ENCODE data around the gene ROCK2. TPM values are rescaled to one million over a fixed set of nuclear protein-coding genes. Genes with fewer than 3 reads are reported as not detected.
A peak's percentile ranks its signal among the peaks of the same experiment; 100 is the strongest.

The ROCK2 gene
- total RNA-seq, 4 donors from 2014 or later: 90.0 to 119 (median 101) TPM

DNA sequence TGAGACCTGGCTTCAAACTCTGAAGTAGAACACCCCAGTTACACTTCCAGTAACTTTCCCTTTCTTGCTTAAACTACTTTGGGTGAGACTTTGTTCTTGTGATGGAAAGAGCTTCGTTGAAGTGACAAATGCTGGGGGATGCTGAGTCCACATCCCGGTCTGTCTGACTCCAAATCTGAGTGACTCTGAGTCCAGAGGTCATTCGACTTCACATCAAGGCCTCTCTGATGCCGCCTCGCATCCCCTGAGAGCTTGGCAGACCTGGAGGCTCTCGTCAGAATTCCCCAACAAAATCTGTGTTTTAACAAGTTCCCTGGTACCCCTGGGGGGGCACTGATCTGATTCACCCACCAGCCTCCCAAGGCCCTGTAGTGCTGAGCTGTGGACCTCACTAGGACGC lies 31.6 kb upstream of the ROCK2 start:
- no peak for TF ChIP-seq POLR2A (IDR thresholded peaks at IDR 0.05; ENCODE audit: low read depth)
- TF ChIP-seq CTCF (IDR thresholded peaks at IDR 0.05): no peak
- no peak for TF ChIP-seq EP300 (IDR thresholded peaks at IDR 0.05)
- TF ChIP-seq POLR2AphosphoS5 (IDR thresholded peaks at IDR 0.05): no peak
- DNase-seq (ENCODE audit: extremely low spot score): no peak
- WGBS: 90% methylated on average over 7 of the region's 7 CpGs
- Histone ChIP-seq H3K4me3 (no peak overlapping the region), H3K27ac (replicated peaks in 1 of 4) (peak overlapping the region; percentile 84 to 94 (median 92)), H3K27me3 (no peaks in the 10 kb centered on the region), H3K9me3 (no peaks in the 10 kb centered on the region), H3K36me3 (no peaks in the 10 kb centered on the region), H3K4me1 (peaks cover 26 to 83% (median 74%) of the 10 kb centered on the region in 4 donors)
- intact Hi-C loops (cut with DNase I): no loop called here

- H3K4me3 ChIP-seq: no peak overlapping the region
- no peaks in the 10 kb centered on the region for H3K36me3 ChIP-seq
- H3K4me1 ChIP-seq: peaks cover 26 to 86% (median 74%) of the 10 kb centered on the region in 4 donors
- no peak for TF ChIP-seq POLR2AphosphoS5 (IDR thresholded peaks at IDR 0.05)
- TF ChIP-seq EP300 (IDR thresholded peaks at IDR 0.05): no peak
- DNase-seq (ENCODE audit: extremely low spot score): no peak
- H3K27ac ChIP-seq (replicated peaks in 1 of 4): peak overlapping the region; percentile 84 to 94 (median 92)
- H3K27me3 ChIP-seq: no peaks in the 10 kb centered on the region
- intact Hi-C loops (cut with DNase I): no loop called here
- no peaks in the 10 kb centered on the region for H3K9me3 ChIP-seq
- 68% methylated on average over 7 of the region's 7 CpGs for WGBS
Measured at GRCh38 chr2:11375689-11376027, 31.2 kb upstream of the ROCK2 start.

DNA sequence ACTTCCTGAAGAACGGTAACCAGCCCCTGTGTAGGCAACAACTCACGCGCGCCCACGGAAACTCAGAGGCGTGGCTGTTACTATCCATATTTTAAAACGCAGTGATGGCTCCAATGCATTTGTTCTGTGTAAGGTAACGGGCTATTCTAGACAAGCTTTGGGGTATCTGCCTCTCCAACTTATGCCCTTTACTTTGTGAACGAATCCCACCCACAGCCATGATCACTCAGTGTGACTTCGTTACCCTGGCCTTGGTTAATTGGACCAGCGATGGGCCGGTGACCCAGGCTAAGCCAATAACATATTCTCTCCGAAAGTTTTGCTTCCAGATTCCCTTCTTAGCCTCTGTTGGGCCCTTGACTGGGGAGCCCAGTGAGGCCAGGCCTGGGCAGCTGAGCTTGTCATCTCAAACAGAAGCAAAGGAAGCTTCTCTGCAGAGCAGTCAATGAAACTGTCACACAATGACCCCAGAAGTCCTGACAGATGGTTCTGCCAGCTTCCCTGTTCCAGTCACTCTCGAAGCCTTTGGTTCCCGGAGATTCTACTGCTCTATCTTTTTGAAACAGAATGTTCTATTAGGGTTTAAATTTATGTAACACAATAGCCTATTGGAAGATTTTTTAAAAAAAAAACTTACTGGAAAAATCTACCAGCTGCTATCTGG lies 30.7 kb upstream of the ROCK2 start:
- Histone ChIP-seq H3K9me3 (no peaks in the 10 kb centered on the region), H3K27ac (replicated peaks in 1 of 4) (peak overlapping the region; percentile 84 to 94 (median 92)), H3K4me3 (peak overlapping the region; percentile 36 to 56 (median 41)), H3K27me3 (no peaks in the 10 kb centered on the region), H3K4me1 (peaks cover 26 to 89% (median 73%) of the 10 kb centered on the region in 4 donors), H3K36me3 (no peaks in the 10 kb centered on the region)
- 70% methylated on average over 15 of the region's 15 CpGs for WGBS
- no peak for DNase-seq (ENCODE audit: extremely low spot score)
- intact Hi-C loops (cut with DNase I): no loop called here
- TF ChIP-seq POLR2AphosphoS5 (IDR thresholded peaks at IDR 0.05) (peak in 1 of 2 donors; percentile 7), CTCF (IDR thresholded peaks at IDR 0.05) (no peak), EP300 (IDR thresholded peaks at IDR 0.05) (peak; percentile 59)

DNA sequence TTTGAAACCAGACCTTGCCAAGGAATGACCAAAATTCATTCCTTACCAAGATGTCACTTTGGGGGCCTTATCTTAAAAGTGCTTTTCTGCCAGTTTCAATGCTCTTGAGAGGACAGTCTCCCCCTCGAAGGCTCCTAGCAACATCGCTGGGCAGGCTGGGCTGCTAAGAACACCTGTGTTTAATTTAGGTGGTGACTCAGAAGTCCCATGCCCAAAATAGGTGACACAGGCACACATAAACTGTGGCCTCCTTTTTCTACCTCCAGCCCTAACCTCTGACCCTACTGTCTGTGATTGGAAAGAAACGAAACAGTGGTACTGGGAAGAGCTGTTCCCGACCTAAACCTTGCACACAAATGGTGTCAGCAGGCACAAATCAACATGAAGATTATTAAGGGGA lies 28.7 kb upstream of the ROCK2 start:
- Histone ChIP-seq H3K4me1 (peaks cover 27 to 78% (median 67%) of the 10 kb centered on the region in 4 donors), H3K27ac (replicated peaks in 1 of 4) (peak overlapping the region; percentile 84 to 94 (median 92)), H3K27me3 (no peaks in the 10 kb centered on the region), H3K9me3 (no peaks in the 10 kb centered on the region), H3K36me3 (no peaks in the 10 kb centered on the region), H3K4me3 (no peak overlapping the region)
- intact Hi-C loops (cut with DNase I): no loop called here
- 72% methylated on average over 4 of the region's 4 CpGs for WGBS
- DNase-seq (ENCODE audit: extremely low spot score): no peak
- no peak for TF ChIP-seq EP300 (IDR thresholded peaks at IDR 0.05)
- TF ChIP-seq CTCF (IDR thresholded peaks at IDR 0.05): no peak
- TF ChIP-seq POLR2AphosphoS5 (IDR thresholded peaks at IDR 0.05): peak in 1 of 2 donors; percentile 21

GRCh38 chr2:11371092-11371937 lies 26.9 kb upstream of the ROCK2 start:
- intact Hi-C loops (cut with DNase I): no loop called here
- DNase-seq (ENCODE audit: extremely low spot score): no peak
- peaks cover 31 to 75% (median 62%) of the 10 kb centered on the region in 4 donors for H3K4me1 ChIP-seq
- H3K36me3 ChIP-seq: no peaks in the 10 kb centered on the region
- no peaks in the 10 kb centered on the region for H3K27me3 ChIP-seq
- H3K9me3 ChIP-seq: no peaks in the 10 kb centered on the region
- WGBS: 93% methylated on average over 8 of the region's 17 CpGs
- no peak for TF ChIP-seq CTCF (IDR thresholded peaks at IDR 0.05)
- TF ChIP-seq POLR2A (IDR thresholded peaks at IDR 0.05; ENCODE audit: low read depth): no peak
- no peak for TF ChIP-seq EP300 (IDR thresholded peaks at IDR 0.05)
- no peak for TF ChIP-seq POLR2AphosphoS5 (IDR thresholded peaks at IDR 0.05)
- H3K4me3 ChIP-seq: no peak overlapping the region
- no peak overlapping the region for H3K27ac ChIP-seq (replicated peaks in 1 of 4)
